Measurements from ENCODE around the gene ERCC6.

GRCh38 chr10:49552277-49552676 lies 13.4 kb upstream of the ERCC6 start:
- TF ChIP-seq EZH2 (IDR thresholded peaks at IDR 0.05; ENCODE audit: borderline replicate concordance) (no peak), CTCF (IDR thresholded peaks at IDR 0.05; ENCODE audit: poor library complexity) (no peak), EZH2phosphoT487 (IDR thresholded peaks at IDR 0.05; ENCODE audit: low read depth, severe bottlenecking, unreplicated experiment) (no peak)
